Right lobe of liver (tissue), 4 donors: ENCODE data around the gene DOCK7.

Source experiments
- POLR2A ChIP-seq: fragments of 450-650 bp; IDR thresholded peaks from one replicate; pipeline ENCODE4 v1.6.1; 2017; ENCODE audit warnings: antibody characterized with exemption, mild to moderate bottlenecking
- TF ChIP-seq, protein P1 (sequence below), 4 donors: fragments of 200-600 bp in 3 of 4; fragments of 450-650 bp in 1 of 4; IDR thresholded peaks; one replicate each; pipeline versions ENCODE4 v1.5.1 to v1.8.0; 2016 to 2022; ENCODE audit warnings: antibody characterized with exemption in 4 of 4, mild to moderate bottlenecking in 2 of 4
- donor health status: DM: no; HTN: no; CAD: no.
- donor health status: DM: no; HTN: no; CAD: no.
- donor health status: DM: no; HTN: yes; CAD: no.

DNA sequence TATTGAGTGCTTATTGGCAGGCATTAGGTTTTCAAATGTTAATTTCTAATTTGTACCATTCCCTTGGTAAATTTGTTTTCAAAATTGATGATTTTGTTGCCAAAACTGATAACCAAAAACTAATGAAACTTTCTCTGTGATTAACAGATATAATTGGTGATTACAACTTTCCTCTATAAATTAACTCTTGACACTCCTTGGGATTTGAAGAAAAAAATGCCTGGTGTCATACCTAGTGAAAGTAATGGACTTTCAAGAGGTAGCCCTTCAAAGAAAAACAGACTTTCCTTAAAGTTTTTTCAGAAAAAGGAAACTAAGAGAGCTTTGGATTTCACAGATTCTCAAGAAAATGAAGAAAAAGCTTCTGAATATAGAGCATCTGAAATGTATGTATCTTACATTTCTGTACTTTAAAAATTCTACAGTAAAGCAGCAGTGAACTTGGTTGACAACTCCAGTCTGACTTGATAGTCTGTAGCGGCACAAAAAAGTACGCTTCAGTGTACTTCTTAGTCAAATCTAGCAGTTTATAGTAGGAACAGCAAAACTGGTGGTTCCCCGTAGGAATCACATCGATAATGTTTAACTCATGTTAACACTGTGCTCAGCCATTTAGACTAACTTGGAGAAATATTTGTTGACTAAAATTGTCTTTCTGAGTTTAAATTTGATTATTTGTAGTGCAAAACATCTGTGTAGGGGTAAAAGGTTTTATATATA is 248.4 kb downstream of the DOCK7 start:
- TF ChIP-seq, protein P1, sequence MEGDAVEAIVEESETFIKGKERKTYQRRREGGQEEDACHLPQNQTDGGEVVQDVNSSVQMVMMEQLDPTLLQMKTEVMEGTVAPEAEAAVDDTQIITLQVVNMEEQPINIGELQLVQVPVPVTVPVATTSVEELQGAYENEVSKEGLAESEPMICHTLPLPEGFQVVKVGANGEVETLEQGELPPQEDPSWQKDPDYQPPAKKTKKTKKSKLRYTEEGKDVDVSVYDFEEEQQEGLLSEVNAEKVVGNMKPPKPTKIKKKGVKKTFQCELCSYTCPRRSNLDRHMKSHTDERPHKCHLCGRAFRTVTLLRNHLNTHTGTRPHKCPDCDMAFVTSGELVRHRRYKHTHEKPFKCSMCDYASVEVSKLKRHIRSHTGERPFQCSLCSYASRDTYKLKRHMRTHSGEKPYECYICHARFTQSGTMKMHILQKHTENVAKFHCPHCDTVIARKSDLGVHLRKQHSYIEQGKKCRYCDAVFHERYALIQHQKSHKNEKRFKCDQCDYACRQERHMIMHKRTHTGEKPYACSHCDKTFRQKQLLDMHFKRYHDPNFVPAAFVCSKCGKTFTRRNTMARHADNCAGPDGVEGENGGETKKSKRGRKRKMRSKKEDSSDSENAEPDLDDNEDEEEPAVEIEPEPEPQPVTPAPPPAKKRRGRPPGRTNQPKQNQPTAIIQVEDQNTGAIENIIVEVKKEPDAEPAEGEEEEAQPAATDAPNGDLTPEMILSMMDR (IDR thresholded peaks at IDR 0.05), result peak in 1 of 4 donors; percentile 5
- TF ChIP-seq POLR2A, result no peak
